Epithelial cell of esophagus (primary cell): ENCODE data around the gene ASXL2.

ENCODE experiments used
- DNase-seq: peaks from one replicate; pipeline ENCODE4 v3.0.0; 2010; ENCODE audit warnings: low read depth
- H3K4me3 ChIP-seq: 2 replicates; pipeline ENCODE4 v1.5.1; 2011; ENCODE audit warnings: mild to moderate bottlenecking, low read length, control low read depth
- TF ChIP-seq, protein P1 (sequence below): IDR thresholded peaks from 2 replicates; pipeline ENCODE4 v1.5.1; 2011; ENCODE audit warnings: low read depth, mild to moderate bottlenecking, low read length, control low read depth, inconsistent platforms; ENCODE audit not compliant: insufficient read depth; ENCODE audit errors: missing control alignments

ASXL2 gene

DNA sequence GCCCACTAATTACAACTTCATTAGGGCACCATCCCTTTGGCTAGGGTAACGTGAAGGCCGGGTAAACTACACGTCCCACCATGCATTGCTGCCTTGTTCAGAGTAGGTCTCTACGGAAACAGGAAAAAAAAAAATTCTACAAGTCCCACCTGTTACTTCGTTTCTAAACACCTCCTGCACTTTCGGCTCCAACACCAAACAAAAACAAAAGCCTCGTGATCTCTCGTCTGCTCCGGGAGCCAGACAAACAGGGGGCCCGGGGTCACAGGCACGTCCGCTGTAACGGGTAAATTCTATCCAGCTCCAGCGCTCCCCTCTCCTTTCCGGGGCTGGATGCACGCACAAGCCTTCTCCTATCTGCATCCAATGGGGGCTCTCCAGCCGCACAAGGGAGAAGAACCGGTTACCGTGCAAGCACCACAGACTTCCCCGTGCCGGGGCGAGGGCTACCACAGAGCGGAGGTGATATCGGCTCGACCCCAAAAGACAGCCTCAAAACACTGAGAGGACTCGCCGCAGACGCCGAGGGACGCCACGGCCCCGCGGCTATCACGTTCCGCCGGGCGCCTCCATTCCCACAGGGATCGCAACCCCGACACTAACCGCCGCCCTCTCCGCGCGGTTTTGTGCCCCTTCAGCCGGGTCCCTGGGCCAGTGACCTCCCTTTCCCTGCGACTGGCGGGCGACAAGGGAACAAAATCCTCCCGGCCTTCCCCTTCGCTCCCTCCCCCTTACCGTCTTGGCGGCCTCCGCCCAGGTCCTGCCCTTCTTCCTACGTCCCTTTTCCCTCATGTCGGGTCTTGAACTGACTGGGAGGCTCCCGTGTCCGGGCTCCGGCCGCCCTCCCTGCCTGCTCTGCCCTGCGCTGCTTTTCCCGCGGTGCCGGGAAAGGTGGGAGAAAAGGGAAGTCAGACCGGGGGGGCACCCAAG lies 591 bp downstream of the ASXL2 start:
- peak overlapping the region; percentile 89 for H3K4me3 ChIP-seq
- peak; percentile 70 for DNase-seq
- TF ChIP-seq, protein P1, sequence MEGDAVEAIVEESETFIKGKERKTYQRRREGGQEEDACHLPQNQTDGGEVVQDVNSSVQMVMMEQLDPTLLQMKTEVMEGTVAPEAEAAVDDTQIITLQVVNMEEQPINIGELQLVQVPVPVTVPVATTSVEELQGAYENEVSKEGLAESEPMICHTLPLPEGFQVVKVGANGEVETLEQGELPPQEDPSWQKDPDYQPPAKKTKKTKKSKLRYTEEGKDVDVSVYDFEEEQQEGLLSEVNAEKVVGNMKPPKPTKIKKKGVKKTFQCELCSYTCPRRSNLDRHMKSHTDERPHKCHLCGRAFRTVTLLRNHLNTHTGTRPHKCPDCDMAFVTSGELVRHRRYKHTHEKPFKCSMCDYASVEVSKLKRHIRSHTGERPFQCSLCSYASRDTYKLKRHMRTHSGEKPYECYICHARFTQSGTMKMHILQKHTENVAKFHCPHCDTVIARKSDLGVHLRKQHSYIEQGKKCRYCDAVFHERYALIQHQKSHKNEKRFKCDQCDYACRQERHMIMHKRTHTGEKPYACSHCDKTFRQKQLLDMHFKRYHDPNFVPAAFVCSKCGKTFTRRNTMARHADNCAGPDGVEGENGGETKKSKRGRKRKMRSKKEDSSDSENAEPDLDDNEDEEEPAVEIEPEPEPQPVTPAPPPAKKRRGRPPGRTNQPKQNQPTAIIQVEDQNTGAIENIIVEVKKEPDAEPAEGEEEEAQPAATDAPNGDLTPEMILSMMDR: no peak

DNA sequence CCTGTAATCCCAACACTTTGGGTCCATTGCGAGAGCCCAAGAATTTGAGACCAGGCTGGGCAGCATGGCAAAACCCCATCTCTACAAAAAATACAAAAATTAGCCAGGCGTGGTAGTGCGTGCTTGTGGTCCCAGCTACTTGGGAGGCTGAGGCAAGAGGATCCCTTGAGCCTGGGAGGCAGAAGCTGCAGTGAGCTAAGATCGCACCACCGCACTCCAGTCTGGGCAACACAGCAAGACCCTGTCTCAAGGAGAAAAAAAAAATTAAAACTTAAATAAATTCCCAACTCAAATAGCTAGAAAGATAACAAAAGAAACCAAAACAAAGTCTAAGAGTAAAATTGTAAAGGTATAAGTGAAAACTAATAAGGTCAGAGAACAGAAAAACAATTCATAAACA lies 6.2 kb downstream of the ASXL2 start:
- TF ChIP-seq, protein P1: no peak
- no peak overlapping the region for H3K4me3 ChIP-seq
- DNase-seq: no peak

DNA sequence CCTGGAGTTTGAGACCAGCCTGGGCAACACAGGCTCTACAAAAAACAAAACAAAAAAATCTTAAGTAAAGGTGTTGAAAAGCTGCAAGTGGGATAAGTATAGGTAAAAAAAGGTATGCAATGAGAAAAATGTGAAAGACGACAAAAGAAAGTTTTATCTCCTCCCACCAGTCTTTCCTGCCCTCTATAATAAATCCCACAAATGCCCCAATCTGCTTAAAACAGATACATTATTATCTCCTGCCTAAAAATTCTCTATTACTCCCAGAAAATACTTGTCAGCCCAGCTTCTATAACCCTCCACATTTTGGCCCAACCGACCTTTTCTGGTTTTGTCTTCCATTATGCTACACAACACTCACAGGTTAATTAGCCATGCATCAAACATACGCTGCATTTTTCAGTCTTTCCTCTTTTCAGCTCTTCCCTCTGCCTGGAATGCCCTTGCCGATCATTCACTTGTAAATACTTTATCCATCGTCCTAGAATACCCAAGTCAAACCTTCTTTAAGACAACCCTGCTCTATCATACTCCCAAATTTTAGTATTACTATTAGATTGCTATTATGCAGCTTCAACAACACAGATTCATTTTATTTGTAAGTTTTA lies 10.8 kb downstream of the ASXL2 start:
- DNase-seq: no peak
- H3K4me3 ChIP-seq: no peak overlapping the region
- TF ChIP-seq, protein P1: no peak

DNA sequence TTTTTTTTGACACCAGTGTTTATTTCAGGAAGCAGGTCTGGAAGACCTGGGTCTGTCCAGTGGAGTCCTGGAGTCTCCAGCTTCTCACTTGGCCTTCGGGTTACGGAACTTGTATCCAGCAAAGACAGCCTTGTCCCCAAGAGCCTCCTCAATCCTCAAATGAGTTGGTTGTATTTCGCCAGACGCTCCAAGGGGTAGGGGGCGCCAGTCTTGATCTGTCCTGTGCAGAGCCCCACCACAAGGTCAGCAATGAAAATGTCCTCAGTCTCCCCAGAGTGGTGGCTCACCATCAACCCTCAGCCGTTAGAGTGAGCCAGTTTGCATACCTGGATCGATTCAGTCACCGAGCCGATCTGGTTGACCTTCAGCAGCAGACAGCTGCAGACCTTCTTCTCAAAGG lies 21.9 kb downstream of the ASXL2 start:
- no peak overlapping the region for H3K4me3 ChIP-seq
- DNase-seq: no peak
- TF ChIP-seq, protein P1: no peak

DNA sequence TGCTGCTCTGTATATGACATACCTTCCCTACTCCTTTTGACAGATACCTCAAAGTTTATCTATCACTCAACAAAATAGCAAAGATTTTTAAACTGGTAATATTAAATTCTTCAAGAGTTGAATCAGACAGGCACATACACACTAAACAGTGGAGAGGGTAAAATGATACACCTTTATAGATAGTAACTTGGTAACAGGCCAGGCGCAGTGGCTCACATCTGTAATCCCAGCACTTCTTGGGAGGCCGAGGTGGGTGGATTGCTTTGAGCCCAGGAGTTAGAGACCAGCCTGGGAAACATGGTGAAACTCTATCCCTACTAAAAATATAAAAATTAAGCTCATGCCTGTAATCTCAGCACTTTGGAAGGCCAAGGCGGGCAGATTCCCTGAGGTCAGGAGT lies 23.2 kb downstream of the ASXL2 start:
- no peak for DNase-seq
- TF ChIP-seq, protein P1: no peak
- no peak overlapping the region for H3K4me3 ChIP-seq

DNA sequence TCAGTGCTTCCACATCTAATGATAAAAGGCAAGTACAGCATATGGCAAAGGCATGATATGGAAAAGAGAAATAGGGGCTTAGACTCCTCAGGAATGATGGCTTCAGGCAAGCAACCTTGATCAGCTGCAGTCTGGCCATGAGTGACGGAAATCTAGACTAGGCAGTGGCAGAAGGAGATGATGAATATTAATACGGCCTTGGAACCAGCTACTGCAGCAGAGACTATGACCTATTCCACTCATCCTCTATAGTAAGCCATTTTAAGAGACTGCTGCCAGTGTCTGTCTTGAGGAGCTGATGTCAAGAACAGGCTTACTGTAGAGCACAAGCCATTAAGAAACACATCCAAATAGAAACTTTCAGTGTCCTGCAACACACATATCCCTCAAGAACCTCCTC lies 23.7 kb downstream of the ASXL2 start:
- DNase-seq: no peak
- TF ChIP-seq, protein P1: no peak
- no peak overlapping the region for H3K4me3 ChIP-seq

DNA sequence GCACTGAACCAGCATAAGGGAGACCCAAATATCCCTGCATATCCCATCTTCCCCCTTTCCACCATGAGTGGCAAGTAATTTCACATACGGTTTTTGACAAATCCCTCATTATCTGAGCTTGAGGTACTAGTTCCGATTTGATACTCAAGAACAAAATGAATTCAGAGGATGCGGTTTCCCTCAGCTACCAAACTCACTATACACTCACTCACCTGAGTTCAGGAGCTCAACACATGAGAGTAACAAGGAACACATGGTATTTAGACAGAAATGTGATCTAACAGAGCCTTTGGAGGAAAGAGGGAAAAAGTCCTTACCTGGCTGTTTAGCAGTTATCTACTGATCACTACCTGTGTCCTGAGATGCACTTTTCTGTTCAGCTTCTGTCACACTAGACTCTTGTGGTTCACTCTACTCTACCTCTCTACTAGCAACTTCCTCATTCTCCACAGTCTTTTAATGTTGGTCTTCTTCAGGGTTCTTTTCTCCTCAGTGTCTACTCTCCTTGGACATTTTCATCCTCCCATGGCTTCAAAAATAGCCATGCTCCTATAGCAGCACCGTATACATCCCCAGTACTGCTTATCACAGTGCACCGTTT lies 25.1 kb downstream of the ASXL2 start:
- no peak overlapping the region for H3K4me3 ChIP-seq
- TF ChIP-seq, protein P1: no peak
- no peak for DNase-seq
